Posterior vena cava (tissue), 2 donors: ENCODE results near the gene DAP. TPM values are rescaled to one million over a fixed set of nuclear protein-coding genes. Genes with fewer than 3 reads are reported as not detected.

Experiments used
- DNase-seq: peaks from one replicate; pipeline ENCODE4 v3.0.0-alpha.2; 2020; ENCODE audit warnings: low spot score
- intact Hi-C, 2 donors: fragments of 100-400 bp; cut with DNase I; formaldehyde crosslinking; loops; one replicate each; pipeline versions ENCODE4 v1.14.1 to v1.14.2; 2022 to 2023
- total RNA-seq, 2 donors: library from RNA; stranded (reverse); fragmentation: NEBNext Ultra II Directional; extraction: Animal tissue kit (Norgen Biotek cat#: 25700); gene quantifications; one replicate each; pipeline ENCODE4 v1.2.1, GENCODE V29; 2021
- donor health status: DM: yes; HTN: yes; CAD: no.
- donor health status: DM: yes; HTN: yes; CAD: no.

DAP gene
- total RNA-seq, 2 donors from 2014 or later = 86.9 to 102 TPM

GRCh38 chr5:10681731-10682679 is 79.0 kb downstream of the DAP start:
- intact Hi-C loops = no loop called here
- no peak for DNase-seq

GRCh38 chr5:10680876-10681481 is 80.1 kb downstream of the DAP start:
- intact Hi-C loops = no loop called here
- no peak for DNase-seq

- DNase-seq = no peak
- intact Hi-C loops = no loop called here
Observed at GRCh38 chr5:10679336-10679988, 81.6 kb downstream of the DAP start.

- no peak for DNase-seq
- intact Hi-C loops = no loop called here
Observed at GRCh38 chr5:10678244-10678643, 82.8 kb downstream of the DAP start.

GRCh38 chr5:10677533-10677932 is 83.5 kb downstream of the DAP start:
- intact Hi-C loops = no loop called here
- DNase-seq = no peak

GRCh38 chr5:10676946-10677345 is 84.1 kb downstream of the DAP start:
- intact Hi-C loops = no loop called here
- no peak for DNase-seq

- DNase-seq = no peak
- intact Hi-C loops = no loop called here
Observed at GRCh38 chr5:10676224-10676623, 84.8 kb downstream of the DAP start.

- intact Hi-C loops = no loop called here
- DNase-seq = no peak
Observed at GRCh38 chr5:10675177-10675700, 85.8 kb downstream of the DAP start.

- DNase-seq = no peak
- intact Hi-C loops = no loop called here
Observed at GRCh38 chr5:10674582-10674981, 86.5 kb downstream of the DAP start.

GRCh38 chr5:10674096-10674495 is 86.9 kb downstream of the DAP start:
- intact Hi-C loops = no loop called here
- no peak for DNase-seq

GRCh38 chr5:10673407-10673806 is 87.6 kb downstream of the DAP start:
- intact Hi-C loops = no loop called here
- no peak for DNase-seq

GRCh38 chr5:10673017-10673389 is 88.0 kb downstream of the DAP start:
- intact Hi-C loops = no loop called here

GRCh38 chr5:10672146-10673016 is 88.7 kb downstream of the DAP start:
- DNase-seq = no peak
- intact Hi-C loops = no loop called here

More at GRCh38 chr5:10673017-10673389, 88.0 kb downstream of the DAP start:
- no peak for DNase-seq

GRCh38 chr5:10671041-10672008 is 89.7 kb downstream of the DAP start:
- intact Hi-C loops = no loop called here
- DNase-seq = no peak

- DNase-seq = no peak
- intact Hi-C loops = no loop called here
Observed at GRCh38 chr5:10669983-10670382, 91.1 kb downstream of the DAP start.

- intact Hi-C loops = no loop called here
- peak; percentile 56 for DNase-seq
Observed at GRCh38 chr5:10668697-10669096, 92.3 kb downstream of the DAP start.

GRCh38 chr5:10667431-10668057 is 93.5 kb downstream of the DAP start:
- DNase-seq = no peak
- intact Hi-C loops = no loop called here
